GM19468 (cell line): Measurements from ENCODE around the gene CAMSAP1.
"Not testable (repeated sequence)": the region's sequence is repeated elsewhere in the genome, so short reads cannot be mapped to it uniquely, and the experiment has no call there.

Experiments
- ATAC-seq: cut with Tn5 transposase; IDR thresholded peaks from one replicate; pipeline ENCODE4 v1.9.1; 2021; ENCODE audit warnings: mild to moderate bottlenecking, moderate library complexity, moderate number of reproducible peaks; ENCODE audit not compliant: unreplicated experiment; ENCODE audit errors: extremely low read depth

CAMSAP1 gene, protein sequence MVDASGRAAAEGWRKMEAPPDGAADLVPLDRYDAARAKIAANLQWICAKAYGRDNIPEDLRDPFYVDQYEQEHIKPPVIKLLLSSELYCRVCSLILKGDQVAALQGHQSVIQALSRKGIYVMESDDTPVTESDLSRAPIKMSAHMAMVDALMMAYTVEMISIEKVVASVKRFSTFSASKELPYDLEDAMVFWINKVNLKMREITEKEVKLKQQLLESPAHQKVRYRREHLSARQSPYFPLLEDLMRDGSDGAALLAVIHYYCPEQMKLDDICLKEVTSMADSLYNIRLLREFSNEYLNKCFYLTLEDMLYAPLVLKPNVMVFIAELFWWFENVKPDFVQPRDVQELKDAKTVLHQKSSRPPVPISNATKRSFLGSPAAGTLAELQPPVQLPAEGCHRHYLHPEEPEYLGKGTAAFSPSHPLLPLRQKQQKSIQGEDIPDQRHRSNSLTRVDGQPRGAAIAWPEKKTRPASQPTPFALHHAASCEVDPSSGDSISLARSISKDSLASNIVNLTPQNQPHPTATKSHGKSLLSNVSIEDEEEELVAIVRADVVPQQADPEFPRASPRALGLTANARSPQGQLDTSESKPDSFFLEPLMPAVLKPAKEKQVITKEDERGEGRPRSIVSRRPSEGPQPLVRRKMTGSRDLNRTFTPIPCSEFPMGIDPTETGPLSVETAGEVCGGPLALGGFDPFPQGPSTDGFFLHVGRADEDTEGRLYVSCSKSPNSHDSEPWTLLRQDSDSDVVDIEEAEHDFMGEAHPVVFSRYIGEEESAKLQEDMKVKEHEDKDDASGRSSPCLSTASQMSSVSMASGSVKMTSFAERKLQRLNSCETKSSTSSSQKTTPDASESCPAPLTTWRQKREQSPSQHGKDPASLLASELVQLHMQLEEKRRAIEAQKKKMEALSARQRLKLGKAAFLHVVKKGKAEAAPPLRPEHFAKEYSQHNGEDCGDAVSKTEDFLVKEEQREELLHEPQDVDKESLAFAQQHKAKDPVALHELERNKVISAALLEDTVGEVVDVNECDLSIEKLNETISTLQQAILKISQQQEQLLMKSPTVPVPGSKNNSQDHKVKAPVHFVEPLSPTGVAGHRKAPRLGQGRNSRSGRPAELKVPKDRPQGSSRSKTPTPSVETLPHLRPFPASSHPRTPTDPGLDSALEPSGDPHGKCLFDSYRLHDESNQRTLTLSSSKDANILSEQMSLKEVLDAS (N-terminal part only)

DNA sequence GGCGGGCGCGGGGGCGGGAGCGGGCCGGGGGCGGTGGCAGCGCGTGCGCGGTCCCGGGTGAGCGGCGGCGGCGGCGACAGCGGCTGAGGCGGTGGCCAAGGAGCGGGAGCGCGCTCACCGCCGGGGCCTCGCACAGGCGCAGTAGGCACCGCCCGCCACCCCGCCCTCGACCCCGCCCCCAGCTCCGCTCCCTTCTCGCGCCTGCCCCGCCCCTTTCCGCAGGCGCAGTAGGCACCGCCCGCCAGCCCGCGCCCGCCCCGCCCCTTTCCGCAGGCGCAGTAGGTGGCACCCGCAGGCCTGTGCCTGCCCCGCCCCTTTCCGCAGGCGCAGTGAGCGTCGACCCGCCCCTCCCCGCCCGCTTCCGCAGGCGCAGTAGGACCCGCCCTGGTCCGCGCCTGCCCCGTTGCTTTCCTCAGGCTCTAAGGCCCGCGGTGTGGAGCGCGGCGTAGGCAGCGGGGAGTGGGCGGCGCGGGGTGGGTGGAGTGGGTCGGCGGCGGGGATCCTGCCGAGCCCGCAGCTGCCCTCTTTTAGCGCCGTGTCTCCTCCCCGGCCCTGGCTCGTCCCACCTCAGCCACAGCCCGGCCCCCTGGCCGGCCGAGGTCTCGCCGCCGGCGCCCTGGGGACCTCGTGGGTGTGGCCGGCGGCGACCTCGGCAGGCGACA lies at the start of gene CAMSAP1:
CAMSAP1 (minus strand) TSS at position 116 of the 662 bp plus-strand sequence. CDS start 387 bp downstream, outside the sequence.
- peak; percentile 64 for ATAC-seq

DNA sequence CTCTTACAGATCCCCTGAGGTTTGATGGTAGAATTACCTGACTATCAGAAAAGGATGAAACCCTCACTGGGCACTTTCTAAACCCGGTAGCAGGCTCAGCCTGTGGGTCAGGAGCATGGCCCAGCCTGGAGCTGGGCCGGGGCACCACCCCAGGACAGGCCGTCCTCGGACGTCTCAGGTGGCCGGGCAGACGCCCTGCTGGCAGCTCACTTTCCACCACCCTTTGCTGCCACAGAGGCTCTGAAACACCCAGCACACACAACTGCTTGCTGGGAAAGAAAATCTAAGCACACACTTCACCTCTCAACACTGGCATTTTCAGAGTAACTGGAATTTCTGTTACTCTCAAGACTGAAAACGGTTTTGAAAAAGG lies 49.4 kb upstream of the CAMSAP1 start:
- ATAC-seq: no peak

DNA sequence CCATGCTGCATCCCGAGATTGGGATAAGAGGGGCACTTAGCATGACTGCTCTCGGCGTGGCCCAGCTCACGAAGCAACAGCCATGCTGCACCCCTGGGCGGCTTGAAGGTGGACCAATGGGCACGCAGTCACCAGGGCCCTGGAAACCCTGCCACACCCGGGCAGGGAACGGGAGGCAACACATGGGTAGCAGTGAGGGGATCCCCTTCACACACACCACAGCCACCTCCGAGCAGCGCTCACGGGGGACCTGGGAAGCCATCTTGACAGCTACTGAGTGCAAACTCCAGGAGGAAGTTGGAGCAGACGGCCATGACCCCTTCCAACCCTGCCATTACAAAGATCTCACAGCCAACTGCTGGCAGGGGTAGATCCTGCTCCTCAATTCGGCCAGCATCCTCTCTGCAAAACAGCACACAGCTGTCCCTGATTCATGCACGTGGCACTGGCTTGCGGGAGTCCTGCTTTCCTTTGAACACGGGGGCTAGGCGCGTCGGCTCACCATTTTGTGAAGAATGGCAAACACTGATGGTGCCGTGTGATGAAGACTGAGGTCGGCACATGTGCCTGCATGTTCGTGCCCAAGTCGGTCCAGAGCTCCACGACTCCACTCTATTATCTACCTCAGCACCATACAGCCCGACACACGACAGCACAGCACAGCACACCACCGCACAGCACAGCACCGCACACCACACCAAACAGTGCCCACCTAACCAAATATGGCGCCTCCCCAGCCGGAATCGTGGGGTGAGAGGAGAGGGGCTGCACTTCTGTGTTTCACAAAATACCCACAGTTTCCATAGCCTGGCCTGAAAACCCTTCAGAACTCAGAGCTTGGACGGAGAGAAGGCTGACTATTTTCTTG lies 48.8 kb upstream of the CAMSAP1 start:
- no peak for ATAC-seq

DNA sequence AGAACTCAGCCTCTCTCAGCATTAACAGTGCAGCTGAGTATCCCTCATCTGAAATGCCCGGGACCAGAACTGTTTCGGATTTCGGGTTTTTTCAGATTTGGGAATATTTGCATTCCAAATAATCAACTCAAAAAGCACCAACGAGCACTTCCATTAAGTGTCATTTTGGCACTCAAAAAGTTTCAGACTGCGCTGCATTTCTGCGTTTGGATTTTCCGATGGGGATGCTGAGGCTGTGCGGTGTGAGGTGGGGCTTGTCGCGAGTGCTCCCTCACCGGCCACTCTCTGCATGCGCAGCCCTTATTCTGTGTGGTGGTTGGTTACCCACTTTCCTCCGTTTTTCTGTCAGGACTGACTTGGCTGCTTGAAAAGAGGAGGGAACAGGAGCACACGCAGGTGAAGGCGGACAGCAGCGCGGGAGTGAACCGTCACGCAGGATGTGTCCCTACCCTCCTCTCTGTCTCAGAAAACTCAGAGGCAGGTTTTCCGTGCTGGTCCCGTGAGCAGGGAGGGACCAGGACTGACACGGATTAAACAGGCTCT lies 45.4 kb upstream of the CAMSAP1 start:
- no peak for ATAC-seq

DNA sequence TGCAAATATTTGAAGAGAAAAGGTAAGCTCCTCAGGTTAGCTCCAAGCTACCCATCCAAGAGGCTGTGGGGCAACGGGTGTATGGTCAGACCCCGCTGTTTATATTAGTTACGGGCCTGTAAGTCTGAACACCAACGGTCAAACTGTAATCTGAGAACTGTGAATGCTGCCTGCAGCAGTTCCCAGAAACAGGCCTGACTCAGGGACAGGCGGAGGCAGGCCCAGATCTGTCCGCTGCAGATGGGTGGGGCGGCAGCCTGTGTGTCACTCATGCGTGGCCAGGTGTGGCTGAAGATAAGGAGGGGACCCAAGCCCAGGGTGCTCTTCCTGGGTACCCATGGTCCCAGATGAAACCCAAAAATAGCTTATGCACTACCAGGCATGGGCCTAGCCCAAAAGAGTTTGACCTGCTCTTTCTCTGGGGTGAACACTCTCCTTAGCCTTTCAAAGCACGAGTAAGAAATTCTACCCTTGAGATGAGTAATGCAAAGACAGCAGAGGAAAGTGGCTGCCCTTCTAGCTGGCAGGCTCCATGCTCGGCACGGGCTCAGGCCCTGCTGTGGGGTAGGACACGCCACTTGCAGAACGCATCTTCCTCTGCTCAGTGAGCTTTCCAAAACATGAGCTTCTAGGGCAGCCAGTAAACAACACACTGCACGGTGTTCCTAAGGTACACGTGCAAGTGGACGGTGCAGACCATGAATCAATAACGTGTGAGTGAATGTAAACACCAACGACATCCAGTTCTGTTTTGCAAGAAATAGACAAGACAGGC lies 44.7 kb upstream of the CAMSAP1 start:
- ATAC-seq: no peak

DNA sequence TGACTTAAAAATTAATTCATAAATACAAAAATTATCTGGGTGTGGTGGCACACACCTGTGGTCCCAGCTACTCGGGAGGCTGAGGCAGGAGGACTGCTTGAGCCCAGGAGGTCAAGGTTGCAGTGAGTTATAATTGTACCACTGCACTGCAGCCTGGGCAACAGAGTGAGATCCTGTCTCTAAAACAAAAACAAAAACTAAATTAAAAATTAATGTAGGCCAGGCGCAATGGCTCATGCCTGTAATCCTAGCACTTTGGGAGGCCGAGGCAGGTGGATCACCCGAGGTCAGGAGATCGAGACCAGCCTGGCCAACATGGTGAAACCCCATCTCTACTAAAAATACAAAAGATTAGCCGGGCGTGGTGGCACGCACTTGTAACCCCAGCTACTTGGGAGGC lies 44.0 kb upstream of the CAMSAP1 start:
- not testable (repeated sequence) for ATAC-seq

DNA sequence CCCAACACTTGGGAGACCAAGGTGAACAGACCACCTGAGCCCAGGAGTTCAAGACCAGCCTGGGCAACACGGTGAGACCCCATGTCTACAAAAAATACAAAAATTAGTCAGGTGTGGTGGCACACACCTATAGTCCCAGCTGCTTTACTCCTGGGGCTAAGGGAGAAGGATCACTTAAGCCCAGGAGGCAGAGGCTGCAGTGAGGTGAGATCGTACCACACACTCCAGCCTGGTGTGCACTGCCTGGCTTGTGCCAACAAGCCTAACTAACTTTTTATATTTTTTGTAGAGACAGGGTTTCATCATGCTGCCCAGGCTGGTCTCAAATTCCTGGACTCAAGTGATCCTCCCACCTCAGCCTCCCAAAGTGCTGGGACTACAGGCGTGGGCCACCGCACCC lies 43.5 kb upstream of the CAMSAP1 start:
- ATAC-seq: not testable (repeated sequence)

DNA sequence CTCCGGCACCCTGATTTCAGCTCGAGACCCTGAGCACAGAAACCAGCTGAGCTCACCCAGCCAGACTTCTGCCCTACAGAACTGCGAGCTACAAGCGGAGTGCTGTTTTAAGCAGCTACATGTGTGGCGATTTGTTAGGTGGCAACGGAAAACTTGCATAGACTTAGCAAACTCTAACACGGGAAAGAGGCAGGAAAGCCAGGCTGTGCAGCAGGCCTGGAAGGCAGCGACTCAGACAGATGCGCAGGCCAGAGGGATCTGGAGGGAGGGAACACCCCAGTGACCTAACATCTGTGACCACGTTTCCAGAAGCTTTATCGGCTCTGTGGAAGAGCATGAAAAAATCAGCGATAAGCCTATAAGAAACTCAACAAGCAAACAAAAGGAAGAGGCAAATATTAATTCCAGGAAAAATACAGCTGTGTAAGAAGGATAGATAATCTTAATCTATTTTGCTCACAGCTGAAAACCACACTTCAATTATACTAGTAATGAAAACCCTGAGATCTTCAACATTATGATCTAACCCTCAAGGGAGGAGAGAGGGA lies 42.9 kb upstream of the CAMSAP1 start:
- ATAC-seq: no peak

DNA sequence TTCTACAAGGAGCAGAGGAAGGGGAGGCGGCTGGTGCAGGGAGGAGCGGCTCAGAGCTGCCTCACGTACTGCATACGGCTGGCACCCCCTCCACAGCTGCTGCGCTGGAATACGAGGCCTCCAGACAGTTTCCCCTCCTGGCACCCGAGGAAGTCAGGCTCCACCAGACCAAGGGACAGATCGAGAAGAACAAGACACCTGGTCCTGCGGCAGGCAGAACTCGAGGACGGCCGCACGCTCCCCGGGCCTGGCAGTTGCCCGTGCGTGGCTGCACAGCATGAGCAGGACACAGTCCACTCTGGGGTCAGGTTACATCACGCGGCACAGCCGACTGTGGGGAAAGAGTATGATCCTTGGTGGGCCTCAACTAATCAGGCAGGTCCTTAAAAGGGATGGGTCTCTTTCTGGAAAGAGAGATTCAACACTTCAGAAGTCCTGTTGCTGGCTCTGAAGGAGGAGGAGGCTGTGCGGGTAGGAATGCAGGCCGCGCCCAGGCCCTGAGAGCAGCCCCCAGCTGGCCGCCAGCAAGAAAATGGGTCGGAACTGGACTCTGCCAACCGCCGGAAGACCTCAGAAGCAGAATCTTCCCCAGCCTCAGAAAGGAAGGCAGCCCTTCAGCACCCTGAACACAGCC lies 42.3 kb upstream of the CAMSAP1 start:
- ATAC-seq: no peak

DNA sequence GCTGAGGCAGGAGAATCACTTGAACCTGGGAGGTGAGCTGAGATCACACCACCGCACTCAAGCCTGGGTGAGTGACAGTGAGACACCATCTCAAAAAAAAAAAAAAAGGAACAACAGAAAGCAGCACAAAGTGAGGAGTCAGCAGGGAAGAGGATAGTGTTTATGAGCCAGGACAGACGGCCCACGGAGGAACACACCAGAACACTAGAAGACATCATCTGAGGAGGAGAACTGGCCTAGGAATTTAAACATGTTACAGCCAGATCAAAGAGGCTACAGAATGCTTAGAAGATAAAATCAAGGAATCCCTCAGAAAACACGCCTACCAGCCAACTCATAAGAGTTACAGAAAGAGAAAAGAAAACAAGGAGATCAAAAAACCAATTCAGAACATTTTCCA lies 41.6 kb upstream of the CAMSAP1 start:
- no peak for ATAC-seq

DNA sequence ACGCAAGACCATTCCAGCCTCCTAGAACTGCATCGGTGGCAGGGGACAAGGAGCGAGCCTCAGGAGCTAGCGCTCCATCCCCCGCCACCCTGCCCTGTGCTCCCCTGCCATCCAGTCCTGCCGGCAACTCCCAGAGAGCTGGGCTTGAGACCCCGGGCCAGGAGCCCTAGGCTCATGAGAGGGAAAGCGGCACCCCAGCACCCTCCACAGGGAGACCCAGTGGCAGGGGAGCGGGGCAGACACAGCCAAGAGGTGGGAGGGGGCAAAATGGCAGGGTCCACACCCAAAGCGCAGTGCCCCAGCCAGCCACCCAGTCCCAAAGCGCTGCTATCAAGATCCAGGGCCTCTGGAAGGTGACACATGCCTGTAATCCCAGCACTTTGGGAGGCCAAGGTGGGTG lies 41.1 kb upstream of the CAMSAP1 start:
- ATAC-seq: no peak

DNA sequence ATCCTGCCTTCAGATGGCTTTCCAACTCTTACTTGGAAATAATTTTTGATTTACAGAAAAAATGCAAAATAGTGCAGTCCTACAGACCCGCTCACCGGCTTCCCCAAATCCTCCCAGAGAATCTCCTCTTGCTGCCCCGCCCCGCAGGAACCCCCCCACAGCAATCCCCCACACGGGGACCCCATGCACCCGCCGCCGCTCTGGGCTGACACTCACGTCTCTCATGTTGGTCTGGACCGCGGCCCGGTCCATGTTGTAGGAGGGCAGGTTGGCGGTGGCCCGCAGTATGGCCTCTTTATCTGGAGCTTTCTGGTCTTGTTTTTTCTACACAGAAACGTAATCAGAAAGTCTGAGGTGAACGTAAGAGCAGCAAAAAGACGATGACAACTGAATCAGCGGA lies 40.2 kb upstream of the CAMSAP1 start:
- no peak for ATAC-seq

DNA sequence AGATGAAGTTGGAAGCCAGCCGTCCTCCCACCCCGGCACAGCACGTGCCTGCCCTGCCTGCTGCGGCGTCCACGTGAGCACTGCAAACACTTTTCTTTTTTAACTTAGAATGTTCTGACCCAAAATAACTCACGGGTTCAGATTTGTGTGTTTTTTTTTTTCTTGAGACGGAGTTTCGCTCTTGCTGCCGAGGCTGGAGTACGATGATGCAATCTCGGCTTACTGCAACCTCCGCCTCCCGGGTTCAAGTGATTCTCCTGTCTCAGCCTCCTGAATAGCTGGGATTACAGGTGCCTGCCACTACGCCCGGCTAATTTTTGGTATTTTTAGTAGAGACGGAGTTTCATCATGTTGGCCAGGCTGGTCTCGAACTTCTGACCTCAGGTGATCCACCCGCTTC lies 39.8 kb upstream of the CAMSAP1 start:
- ATAC-seq: not testable (repeated sequence)

DNA sequence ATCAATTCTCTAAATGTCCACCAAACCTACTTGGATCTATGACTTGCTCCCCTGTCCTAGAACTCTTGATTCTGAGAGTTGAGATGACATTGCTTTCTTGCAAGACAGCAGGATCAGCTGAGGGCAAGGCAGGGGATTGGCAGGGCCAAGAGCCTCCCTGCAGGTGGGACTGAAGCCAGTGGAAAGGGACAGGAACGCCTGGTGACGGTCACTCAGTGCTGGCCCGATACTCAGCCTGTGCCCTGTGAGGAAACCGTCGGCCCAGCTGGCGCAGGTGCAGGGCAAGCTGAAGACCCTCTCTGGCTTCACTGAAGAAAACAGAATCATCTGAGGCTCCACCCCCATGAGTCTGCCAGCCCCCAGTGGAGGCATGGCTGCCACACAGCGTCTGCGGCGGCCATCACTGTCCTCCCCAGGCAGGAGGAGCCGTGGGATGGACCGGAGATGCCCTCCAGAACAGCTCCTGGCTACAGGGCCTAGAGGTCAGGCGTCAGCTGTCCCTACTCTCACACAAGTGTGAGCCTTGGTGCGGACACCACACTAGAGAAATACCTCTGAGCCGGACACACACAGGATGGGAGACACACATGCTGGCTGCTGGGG lies 39.1 kb upstream of the CAMSAP1 start:
- ATAC-seq: no peak

DNA sequence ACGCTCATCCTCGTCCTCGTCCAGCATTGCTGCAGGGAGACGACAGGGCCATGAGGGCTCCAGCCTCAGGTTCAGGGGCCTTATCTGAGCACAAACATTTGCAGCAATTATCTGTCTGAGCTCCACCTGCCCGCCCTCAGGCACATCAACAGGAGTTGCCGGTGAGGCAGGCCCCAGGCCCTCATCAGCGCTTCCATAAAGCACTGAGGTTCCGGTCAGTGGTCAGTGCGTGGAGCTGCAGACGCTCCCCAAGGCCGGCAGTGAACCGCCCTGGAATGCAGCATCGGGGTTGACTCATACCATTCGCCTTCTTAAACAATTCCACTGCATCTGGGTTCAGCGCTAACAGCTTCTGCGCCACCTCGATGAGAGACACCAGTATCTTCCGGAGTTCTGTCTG lies 38.6 kb upstream of the CAMSAP1 start:
- no peak for ATAC-seq

DNA sequence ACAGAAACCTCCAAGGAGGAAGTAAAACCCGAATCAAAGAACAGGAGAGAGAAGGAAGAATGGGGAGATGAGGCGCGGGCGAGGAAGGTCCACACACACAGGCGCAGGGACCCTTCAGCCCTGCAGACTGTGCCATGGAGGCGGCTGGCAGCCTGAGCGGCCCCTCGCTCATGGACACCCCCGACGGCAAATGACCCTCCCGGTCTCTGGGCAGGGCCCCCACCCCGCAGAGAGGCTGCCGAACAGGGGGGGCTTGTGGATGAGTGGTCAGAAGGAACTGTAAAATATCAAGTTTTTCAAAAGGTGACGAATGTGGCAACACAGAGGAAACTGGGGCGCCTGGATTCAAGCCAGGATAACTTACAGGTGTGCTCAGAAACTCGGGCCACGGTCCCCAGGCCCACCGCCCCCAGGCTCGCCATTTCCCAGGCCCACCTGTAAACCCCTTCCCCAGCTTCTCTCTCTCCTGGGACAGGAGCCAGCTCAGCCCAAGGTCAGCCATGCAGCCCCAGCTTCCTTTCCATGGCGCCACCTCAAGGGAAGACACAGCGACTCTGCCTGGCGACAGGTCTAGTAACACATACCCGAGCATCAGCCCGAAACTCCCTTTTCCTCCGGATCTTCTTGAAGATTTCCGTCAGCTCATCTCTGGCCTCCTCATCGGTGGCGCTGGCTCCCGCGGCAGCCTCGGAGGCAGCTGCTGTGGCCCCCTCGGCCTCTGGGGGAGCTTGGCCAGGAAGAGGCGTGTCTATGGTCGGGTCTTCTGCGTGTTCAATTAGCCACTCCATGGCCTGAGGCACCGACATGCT lies 37.3 kb upstream of the CAMSAP1 start:
- ATAC-seq: no peak
